Activated T-helper 17 cell treated with anti-CD3 and anti-CD28 coated beads, Interleukin-2, amount 50 U/mL, for 72 hours (primary cell): ENCODE data around the gene TESK2. TPM values are rescaled to one million over a fixed set of nuclear protein-coding genes. Genes with fewer than 3 reads are reported as not detected.
"Not testable (repeated sequence)": the region's sequence is repeated elsewhere in the genome, so short reads cannot be mapped to it uniquely, and the experiment has no call there.

Experiments used
- ATAC-seq: fragments of 150-1000 bp; cut with Tn5 transposase; replicated peaks from 2 replicates; pipeline ENCODE4 v1.10.0; 2021; ENCODE audit warnings: mild to moderate bottlenecking, moderate library complexity
- H3K27ac Mint-ChIP-seq: one replicate; pipeline ENCODE4 v1.8.0; 2022; ENCODE audit warnings: mixed read lengths
- H3K27me3 Mint-ChIP-seq: one replicate; pipeline ENCODE4 v1.8.0; 2022; ENCODE audit warnings: mixed read lengths
- H3K36me3 Mint-ChIP-seq: one replicate; pipeline ENCODE4 v1.8.0; 2022; ENCODE audit warnings: low read depth, mild to moderate bottlenecking, mixed read lengths
- H3K4me1 Mint-ChIP-seq: one replicate; pipeline ENCODE4 v1.8.0; 2022; ENCODE audit warnings: mixed read lengths
- H3K4me3 Mint-ChIP-seq: one replicate; pipeline ENCODE4 v1.8.0; 2022; ENCODE audit warnings: mild to moderate bottlenecking, mixed read lengths
- H3K9me3 Mint-ChIP-seq: one replicate; pipeline ENCODE4 v1.8.0; 2022; ENCODE audit warnings: mixed read lengths
- total RNA-seq, 2 donors: library from RNA; stranded (reverse); gene quantifications; one replicate each; pipeline ENCODE4 v1.2.3, GENCODE V29; 2022

The TESK2 gene
- total RNA-seq, 2 donors from 2014 or later: 2.7 to 8.9 TPM

DNA sequence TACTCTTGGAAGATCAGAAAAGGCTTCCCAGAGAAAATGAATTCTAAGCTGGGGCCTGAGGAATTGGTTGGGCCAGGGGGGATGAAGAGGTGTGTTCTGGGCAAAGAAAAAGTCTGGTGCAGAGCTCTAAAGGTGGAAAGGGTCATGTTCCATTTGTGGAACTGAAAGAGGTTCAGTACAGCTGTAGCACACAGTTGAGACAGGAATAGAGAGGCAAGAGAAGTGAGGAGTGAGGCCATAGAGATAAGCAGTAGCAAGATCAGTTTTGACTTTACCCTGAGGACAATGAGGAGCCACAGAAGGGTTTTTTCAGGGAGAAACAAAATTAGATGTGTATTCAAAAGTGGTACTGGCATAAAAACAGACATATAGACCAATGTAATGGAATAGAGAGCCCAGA, 120.4 kb downstream of the TESK2 start:
- H3K36me3 Mint-ChIP-seq: no peaks in the 10 kb centered on the region

GRCh38 chr1:45365051-45365450, 125.9 kb downstream of the TESK2 start:
- Mint-ChIP-seq H3K4me3 (no peak overlapping the region), H3K36me3 (no peaks in the 10 kb centered on the region), H3K27ac (no peak overlapping the region), H3K27me3 (no peaks in the 10 kb centered on the region), H3K4me1 (no peaks in the 10 kb centered on the region), H3K9me3 (no peaks in the 10 kb centered on the region)
- no peak for ATAC-seq

More for the DNA sequence above, 120.4 kb downstream of the TESK2 start:
- Mint-ChIP-seq H3K4me1 (peaks cover 4% of the 10 kb centered on the region), H3K27me3 (no peaks in the 10 kb centered on the region), H3K4me3 (no peak overlapping the region), H3K27ac (no peak overlapping the region), H3K9me3 (no peaks in the 10 kb centered on the region)
- ATAC-seq: no peak

- Mint-ChIP-seq H3K36me3 (no peaks in the 10 kb centered on the region), H3K4me1 (no peaks in the 10 kb centered on the region), H3K27ac (no peak overlapping the region), H3K9me3 (no peaks in the 10 kb centered on the region), H3K4me3 (no peak overlapping the region), H3K27me3 (no peaks in the 10 kb centered on the region)
- ATAC-seq: no peak
Measured at GRCh38 chr1:45364294-45364693, 126.7 kb downstream of the TESK2 start.

- not testable (repeated sequence) for ATAC-seq, H3K9me3 Mint-ChIP-seq, H3K4me3 Mint-ChIP-seq, H3K27me3 Mint-ChIP-seq, H3K27ac Mint-ChIP-seq, H3K4me1 Mint-ChIP-seq, H3K36me3 Mint-ChIP-seq
Measured at GRCh38 chr1:45360981-45361380, 130.0 kb downstream of the TESK2 start.

DNA sequence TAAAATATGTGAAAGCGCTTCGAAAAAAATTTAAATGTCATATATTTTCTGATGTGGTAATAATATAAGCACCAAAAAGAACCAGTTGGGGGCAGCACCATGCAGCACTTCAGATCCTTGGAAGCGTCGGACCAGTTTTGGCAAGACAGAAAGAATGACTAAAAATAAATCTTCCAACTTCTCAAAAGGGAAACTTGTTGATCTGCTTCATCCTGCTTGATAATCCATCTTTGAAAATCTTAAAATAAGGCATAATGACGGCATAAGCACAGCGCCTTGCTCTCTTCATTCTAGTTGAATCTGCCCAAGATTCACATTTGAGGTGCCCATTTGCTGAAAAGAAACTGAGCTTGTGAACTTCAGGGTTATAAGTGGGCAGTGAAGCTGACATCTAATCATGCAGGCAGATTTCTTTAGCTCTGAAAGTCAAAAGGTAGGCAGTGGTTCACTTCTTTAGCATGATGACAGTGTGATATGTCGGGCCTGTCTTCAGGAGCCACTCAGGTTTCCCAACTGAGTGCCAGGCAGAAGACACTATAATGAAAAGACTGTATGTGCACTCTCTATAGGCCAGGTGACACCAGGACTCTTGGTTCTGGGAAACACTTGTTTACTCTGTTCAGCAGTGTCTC, 131.0 kb downstream of the TESK2 start:
- Mint-ChIP-seq H3K36me3 (no peaks in the 10 kb centered on the region), H3K9me3 (no peaks in the 10 kb centered on the region), H3K4me1 (no peaks in the 10 kb centered on the region), H3K27me3 (no peaks in the 10 kb centered on the region), H3K27ac (peak overlapping the region; percentile 47), H3K4me3 (peak overlapping the region; percentile 19)
- peak; percentile 58 for ATAC-seq

GRCh38 chr1:45356186-45356585, 134.8 kb downstream of the TESK2 start:
- no peaks in the 10 kb centered on the region for H3K9me3 Mint-ChIP-seq
- no peaks in the 10 kb centered on the region for H3K4me1 Mint-ChIP-seq
- no peaks in the 10 kb centered on the region for H3K27me3 Mint-ChIP-seq
- ATAC-seq: no peak
- no peak overlapping the region for H3K27ac Mint-ChIP-seq
- no peaks in the 10 kb centered on the region for H3K36me3 Mint-ChIP-seq
- no peak overlapping the region for H3K4me3 Mint-ChIP-seq

- H3K4me3 Mint-ChIP-seq: no peak overlapping the region
- no peak for ATAC-seq
- H3K9me3 Mint-ChIP-seq: no peaks in the 10 kb centered on the region
- H3K4me1 Mint-ChIP-seq: no peaks in the 10 kb centered on the region
- H3K36me3 Mint-ChIP-seq: no peaks in the 10 kb centered on the region
- no peak overlapping the region for H3K27ac Mint-ChIP-seq
- H3K27me3 Mint-ChIP-seq: no peaks in the 10 kb centered on the region
Measured at GRCh38 chr1:45355683-45356082, 135.3 kb downstream of the TESK2 start.

- H3K36me3 Mint-ChIP-seq: no peaks in the 10 kb centered on the region
- H3K4me1 Mint-ChIP-seq: no peaks in the 10 kb centered on the region
- no peaks in the 10 kb centered on the region for H3K27me3 Mint-ChIP-seq
- ATAC-seq: no peak
- H3K9me3 Mint-ChIP-seq: no peaks in the 10 kb centered on the region
- no peak overlapping the region for H3K27ac Mint-ChIP-seq
- H3K4me3 Mint-ChIP-seq: no peak overlapping the region
Measured at GRCh38 chr1:45354838-45355237, 136.1 kb downstream of the TESK2 start.

- H3K9me3 Mint-ChIP-seq: no peaks in the 10 kb centered on the region
- no peak overlapping the region for H3K27ac Mint-ChIP-seq
- H3K4me1 Mint-ChIP-seq: no peaks in the 10 kb centered on the region
- H3K4me3 Mint-ChIP-seq: no peak overlapping the region
- no peak for ATAC-seq
- no peaks in the 10 kb centered on the region for H3K36me3 Mint-ChIP-seq
- no peaks in the 10 kb centered on the region for H3K27me3 Mint-ChIP-seq
Measured at GRCh38 chr1:45353685-45354084, 137.3 kb downstream of the TESK2 start.

GRCh38 chr1:45351508-45351907, 139.5 kb downstream of the TESK2 start:
- H3K36me3 Mint-ChIP-seq: peaks cover 4% of the 10 kb centered on the region
- H3K27me3 Mint-ChIP-seq: no peaks in the 10 kb centered on the region
- peaks cover 5% of the 10 kb centered on the region for H3K4me1 Mint-ChIP-seq
- no peak overlapping the region for H3K27ac Mint-ChIP-seq
- no peak overlapping the region for H3K4me3 Mint-ChIP-seq
- H3K9me3 Mint-ChIP-seq: no peaks in the 10 kb centered on the region
- ATAC-seq: no peak

DNA sequence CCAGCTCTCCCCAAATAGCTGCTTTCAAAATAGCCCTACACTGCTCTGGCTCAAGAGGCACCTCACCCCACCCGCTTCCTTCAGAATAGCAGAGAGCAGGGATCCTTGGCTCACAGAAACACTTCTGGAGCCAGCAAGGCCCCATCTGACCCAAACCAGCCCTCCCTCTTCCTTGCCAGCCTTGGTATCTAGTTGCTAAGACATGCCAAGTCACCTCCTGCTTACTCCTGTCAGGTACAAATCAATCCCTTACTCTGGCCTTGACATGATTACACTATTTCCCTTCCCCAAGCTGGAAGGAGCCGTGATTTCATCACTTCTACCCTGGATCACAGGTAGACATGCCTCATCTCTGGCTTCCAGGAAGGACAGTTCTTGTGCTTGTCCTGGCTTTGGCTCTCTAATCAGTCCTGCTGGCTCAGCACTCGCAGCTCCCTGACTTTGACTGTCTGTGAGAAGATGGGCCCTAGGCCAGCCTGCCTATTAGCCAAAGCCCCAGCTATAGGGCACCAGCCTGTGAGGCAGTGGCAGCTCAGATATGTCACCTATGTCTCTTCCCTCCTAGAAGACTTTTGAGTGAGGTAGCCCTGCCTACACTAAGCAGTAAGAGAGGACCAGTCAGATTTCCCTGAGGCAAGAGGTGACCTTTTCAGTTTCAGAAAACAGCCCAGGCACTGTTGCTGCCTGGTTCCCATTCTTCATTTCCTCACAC, 141.8 kb downstream of the TESK2 start:
- H3K9me3 Mint-ChIP-seq: no peaks in the 10 kb centered on the region
- peak; percentile 46 for ATAC-seq
- peak overlapping the region; percentile 72 for H3K27ac Mint-ChIP-seq
- no peak overlapping the region for H3K4me3 Mint-ChIP-seq
- H3K36me3 Mint-ChIP-seq: peaks cover 25% of the 10 kb centered on the region
- peaks cover 12% of the 10 kb centered on the region for H3K4me1 Mint-ChIP-seq
- no peaks in the 10 kb centered on the region for H3K27me3 Mint-ChIP-seq

DNA sequence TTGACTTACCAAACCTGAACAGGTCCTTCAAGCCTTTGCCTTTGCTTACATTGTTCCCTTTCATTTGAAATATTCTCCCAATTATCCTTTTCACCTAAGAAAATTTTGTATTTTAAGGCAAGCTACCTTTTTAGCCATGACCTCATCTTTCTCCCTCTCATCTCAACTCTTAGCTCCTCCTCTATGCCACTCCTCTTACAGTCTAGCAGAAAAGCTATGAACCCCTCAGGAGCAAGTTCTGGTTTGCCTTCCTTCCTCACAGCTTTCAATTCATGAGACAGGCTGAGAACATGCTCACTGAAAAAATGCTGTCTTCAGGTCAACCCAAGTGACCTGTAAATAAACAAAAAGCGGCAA, 142.4 kb downstream of the TESK2 start:
- peaks cover 12% of the 10 kb centered on the region for H3K4me1 Mint-ChIP-seq
- no peaks in the 10 kb centered on the region for H3K27me3 Mint-ChIP-seq
- peak overlapping the region; percentile 72 for H3K27ac Mint-ChIP-seq
- no peak overlapping the region for H3K4me3 Mint-ChIP-seq
- ATAC-seq: no peak
- no peaks in the 10 kb centered on the region for H3K9me3 Mint-ChIP-seq
- peaks cover 31% of the 10 kb centered on the region for H3K36me3 Mint-ChIP-seq

- peak overlapping the region; percentile 72 for H3K27ac Mint-ChIP-seq
- H3K4me3 Mint-ChIP-seq: no peak overlapping the region
Measured at GRCh38 chr1:45348020-45348419, 142.9 kb downstream of the TESK2 start.

DNA sequence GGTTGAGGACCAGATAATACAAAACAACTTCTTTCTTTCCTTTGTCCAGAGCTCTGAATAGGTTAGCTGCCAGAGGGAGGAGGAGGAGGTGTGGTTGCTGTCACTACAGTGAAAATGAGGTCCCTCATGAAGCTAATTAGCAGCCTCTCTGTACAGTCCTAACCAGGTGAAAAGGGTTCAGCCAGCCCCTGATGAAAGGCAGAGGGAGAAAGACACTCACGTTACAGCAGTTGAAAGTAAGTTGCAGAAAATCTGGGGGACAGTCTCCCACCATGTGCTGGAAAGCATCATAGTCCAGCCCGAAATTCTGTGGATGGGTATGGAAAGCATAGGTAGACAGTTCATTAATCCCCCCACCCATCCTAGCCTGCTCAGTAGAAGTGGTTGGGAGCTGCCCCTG, 144.5 kb downstream of the TESK2 start:
- ATAC-seq: no peak
- Mint-ChIP-seq H3K9me3 (no peaks in the 10 kb centered on the region), H3K27ac (peak overlapping the region; percentile 68), H3K27me3 (no peaks in the 10 kb centered on the region), H3K36me3 (peaks cover 52% of the 10 kb centered on the region), H3K4me3 (no peak overlapping the region), H3K4me1 (peaks cover 19% of the 10 kb centered on the region)

More at GRCh38 chr1:45348020-45348419, 142.9 kb downstream of the TESK2 start:
- H3K9me3 Mint-ChIP-seq: no peaks in the 10 kb centered on the region
- no peaks in the 10 kb centered on the region for H3K27me3 Mint-ChIP-seq
- ATAC-seq: no peak
- peaks cover 36% of the 10 kb centered on the region for H3K36me3 Mint-ChIP-seq
- peaks cover 12% of the 10 kb centered on the region for H3K4me1 Mint-ChIP-seq

DNA sequence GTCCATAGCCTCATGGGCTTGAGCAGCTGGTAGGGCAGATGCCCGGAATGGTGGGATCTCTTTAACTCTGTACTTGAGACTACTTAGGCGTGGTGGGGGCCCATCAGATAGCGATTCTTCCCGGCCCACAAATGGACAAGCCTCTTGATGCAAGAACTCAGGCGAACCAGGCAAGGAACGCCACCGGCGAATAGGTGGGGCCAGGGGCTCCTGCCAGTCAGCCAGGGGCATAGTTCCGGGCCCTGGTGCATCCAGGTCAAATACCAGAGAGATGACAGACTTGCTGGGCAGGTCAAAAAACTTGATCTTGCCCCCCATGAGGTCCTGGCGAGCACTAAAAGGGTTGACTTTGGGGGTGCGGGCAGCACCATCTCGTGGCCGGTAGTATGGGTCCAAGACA, 145.9 kb downstream of the TESK2 start:
- Mint-ChIP-seq H3K27ac (no peak overlapping the region), H3K9me3 (no peaks in the 10 kb centered on the region), H3K4me3 (no peak overlapping the region), H3K4me1 (peaks cover 19% of the 10 kb centered on the region), H3K36me3 (peaks cover 66% of the 10 kb centered on the region), H3K27me3 (no peaks in the 10 kb centered on the region)
- no peak for ATAC-seq
